CD4-positive, alpha-beta T cell treated with Interleukin-17A for 4 hours (primary cell): ENCODE results near the gene DYNLT1.
A peak's percentile ranks its signal among the peaks of the same experiment; 100 is the strongest.
"Not testable (repeated sequence)": the region's sequence is repeated elsewhere in the genome, so short reads cannot be mapped to it uniquely, and the experiment has no call there.

ENCODE experiments used
- DNase-seq: peaks from one replicate; pipeline ENCODE4 v3.0.0-alpha.2; 2020; ENCODE audit warnings: mixed read lengths

The DYNLT1 gene

GRCh38 chr6:158639056-158639455 lies 5.5 kb downstream of the DYNLT1 start:
- no peak for DNase-seq

DNA sequence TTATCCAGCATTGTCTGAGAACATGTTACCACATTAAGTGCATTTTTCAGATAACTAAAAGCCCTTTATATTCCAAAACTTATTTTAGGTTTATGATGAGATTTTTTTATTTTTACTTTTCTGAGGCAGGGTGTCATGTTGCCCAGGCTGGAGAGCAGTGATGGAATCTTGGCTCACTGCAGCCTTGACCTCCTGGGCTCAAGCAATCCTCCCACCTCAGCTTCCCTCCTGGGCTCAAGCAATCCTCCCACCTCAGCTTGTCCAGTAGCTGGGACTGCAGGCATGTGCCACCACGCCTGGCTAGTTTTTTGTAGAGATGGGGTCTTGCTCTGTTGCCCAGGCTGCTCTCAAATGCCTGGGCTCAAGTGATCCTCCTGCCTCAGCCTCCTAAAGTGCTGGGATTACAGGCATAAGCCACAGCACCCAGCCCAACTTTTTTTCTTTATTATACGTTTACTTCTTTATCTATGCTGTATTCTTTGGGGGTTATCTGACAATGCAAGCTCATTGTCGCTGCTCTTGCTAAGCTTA lies 6.2 kb downstream of the DYNLT1 start:
- DNase-seq = no peak

GRCh38 chr6:158636778-158637177 lies 7.8 kb downstream of the DYNLT1 start:
- DNase-seq = no peak

- no peak for DNase-seq
Observed at GRCh38 chr6:158635427-158636073, 9.0 kb downstream of the DYNLT1 start.

- no peak for DNase-seq
Observed at GRCh38 chr6:158634695-158635426, 9.7 kb downstream of the DYNLT1 start.

GRCh38 chr6:158633127-158633526 lies 11.4 kb downstream of the DYNLT1 start:
- DNase-seq = no peak

DNA sequence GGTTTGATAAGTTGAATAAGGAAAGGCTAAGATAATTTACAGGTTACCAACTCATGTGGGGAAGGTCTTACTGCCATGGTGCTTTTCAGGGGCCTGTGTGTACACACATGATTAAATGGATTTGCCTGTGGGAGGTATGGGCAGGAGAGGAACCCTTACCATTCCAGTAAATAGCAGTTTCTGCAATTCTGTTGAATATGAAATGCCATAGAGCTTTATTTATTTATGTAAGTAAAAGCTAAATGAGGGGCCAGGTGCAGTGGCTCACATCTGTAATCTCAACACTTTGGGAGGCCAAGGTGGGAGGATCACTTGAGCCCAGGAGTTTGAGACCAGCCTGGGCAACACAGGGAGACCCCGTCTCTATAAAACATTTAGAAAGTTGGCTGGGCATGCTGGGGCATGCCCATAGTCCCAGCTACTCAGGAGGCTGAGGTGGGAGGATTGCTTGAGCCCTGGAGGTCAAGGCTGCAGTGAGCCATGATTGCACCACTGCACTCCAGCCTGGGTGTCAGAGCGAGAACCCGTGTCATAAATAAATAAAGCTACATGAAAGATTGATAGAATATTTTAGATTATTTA lies 11.9 kb downstream of the DYNLT1 start:
- not testable (repeated sequence) for DNase-seq

DNA sequence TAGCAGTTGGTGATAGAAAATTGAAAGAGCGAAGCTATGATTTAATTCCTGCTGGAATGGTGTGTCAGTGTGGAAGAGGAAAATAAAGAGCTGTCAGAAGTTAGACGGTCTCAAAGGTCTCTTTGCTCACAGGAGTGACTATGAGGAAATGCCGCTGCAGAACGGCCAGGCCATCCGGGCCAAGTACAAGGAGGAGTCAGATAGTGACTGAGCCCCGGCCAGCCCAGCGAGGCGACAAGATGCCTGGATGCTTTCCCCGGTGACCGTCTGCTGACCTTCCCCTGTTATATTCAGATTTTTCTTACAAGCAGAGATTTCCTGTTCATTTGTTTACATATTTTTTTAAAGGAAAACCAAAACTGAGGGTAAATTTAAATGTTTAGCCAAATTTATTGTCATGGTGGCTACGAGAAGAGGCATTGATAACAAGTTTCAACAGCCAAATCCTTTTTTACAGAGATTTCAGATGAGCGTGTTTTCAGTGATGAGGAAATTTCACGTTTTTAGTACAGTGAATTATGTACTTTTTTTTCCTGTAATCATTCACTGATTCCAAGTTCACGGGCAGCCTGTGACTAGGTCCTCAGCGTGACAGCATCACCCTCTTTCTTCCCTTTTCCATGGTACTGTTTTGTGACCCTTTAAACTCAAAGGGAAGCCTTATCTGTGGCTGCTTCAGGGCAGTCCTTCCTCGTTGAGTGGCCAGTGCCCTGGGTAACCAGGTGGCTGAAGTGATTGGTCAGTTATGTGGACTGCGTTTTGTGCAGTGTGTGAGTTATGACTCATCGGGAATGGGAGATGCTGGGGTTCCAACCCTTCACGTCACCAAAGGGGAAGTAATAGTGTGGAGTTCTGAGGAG lies 12.6 kb downstream of the DYNLT1 start:
- DNase-seq = no peak

DNA sequence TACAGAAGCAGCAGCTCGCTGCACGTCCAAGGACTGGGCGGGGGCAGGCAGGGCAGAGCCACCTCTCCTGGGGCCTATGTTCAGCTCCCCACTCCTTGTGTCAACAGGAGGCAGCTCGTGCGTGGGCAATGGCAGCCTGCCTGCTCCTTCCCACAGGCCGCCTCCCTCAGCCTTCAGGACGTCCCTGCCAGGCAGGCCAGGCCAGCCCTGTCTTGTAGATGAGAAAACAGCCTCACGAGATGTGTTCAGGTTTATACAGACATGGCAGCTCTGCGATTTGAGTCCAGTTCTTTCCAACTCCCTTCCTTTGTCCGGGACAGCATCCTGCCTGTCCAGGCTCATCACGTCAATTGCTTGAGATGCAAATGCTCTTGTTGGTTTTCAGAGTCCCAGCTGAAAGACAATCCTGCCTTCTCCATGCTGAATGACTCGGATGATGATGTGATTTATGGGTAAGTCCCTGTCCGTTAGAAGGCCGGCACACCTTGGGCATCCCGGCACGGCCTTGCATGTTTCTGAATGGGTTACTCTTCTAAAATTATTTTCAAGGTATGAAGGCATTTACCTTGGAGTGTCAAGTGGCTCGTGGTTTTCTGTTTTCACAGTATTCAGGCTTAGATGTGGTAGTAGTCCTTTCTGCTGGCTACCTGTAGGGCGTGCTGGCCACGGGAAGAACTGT lies 13.5 kb downstream of the DYNLT1 start:
- no peak for DNase-seq

GRCh38 chr6:158629367-158630221 lies 14.9 kb downstream of the DYNLT1 start:
- DNase-seq = peak; percentile 67

DNA sequence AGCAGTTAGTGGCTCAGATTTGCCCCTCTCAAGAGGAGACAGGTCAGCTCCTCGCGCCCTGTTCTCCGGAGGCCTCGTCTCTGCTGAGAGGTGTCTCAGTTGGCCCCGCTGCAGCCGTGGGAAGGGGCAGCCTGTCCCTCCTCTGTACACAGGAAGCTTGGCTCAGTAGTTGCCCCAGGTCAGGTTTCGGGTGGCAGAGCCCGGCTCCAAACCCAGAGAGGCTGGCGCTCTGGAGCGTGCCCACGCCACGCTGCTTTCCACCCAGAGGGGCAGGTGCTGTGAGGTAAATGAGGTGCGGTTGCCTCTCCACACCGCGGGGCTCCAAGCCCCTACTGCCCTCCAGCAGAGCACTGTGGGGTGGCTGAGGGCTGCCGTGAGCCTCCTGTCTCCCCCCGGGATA lies 16.0 kb downstream of the DYNLT1 start:
- no peak for DNase-seq

DNA sequence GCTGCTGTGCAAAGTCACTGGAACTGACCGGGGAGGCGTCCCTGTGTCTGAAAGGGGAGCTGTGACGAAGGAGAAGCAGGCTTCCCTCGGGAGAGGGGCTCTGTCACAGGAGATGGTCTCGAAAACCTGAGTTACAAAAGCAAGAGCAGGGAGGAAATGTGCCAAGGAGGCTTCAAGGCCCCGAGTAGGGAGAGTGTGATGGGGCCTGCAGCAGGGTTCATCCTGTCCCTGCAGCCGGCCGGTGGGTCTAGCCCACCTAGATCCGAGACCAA lies 16.7 kb downstream of the DYNLT1 start:
- DNase-seq = no peak

DNA sequence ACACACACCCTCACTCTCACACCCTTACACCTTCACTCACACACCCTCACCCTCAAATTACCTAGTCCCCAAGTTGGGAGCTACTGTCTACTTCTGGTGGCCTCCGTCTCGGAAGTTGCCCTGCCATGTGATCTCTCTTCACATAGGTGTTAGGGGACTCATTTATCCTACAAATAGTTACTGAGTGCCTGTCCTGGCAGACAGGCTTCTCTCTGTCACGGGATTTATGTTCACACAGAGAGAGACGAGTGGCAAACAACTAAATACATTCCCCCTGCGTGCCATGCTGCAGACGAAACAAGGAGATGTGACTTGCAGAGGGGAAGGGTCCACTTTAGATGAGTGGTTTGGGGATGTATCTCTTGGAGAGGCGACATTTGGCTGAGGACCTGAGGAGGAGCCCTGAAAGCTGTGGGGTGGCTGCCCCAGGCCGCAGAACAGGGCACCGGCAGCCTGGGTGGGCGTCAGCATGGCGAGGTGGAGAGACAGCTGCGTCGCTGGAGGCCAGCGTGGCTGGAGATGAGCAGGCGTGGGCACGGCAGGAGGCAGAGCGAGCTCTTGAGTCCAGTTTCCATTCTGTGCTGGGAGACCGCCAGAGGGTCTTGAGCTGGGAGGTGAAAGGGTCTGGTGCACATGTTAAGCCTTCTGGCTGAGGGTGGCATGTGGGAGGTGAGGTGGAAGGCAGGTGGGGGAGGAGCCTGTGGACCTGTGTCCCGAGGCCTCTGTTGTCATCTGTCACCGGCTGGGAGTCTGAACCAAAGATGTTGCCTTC lies 17.2 kb downstream of the DYNLT1 start:
- no peak for DNase-seq

- no peak for DNase-seq
Observed at GRCh38 chr6:158626360-158627167, 18.0 kb downstream of the DYNLT1 start.

DNA sequence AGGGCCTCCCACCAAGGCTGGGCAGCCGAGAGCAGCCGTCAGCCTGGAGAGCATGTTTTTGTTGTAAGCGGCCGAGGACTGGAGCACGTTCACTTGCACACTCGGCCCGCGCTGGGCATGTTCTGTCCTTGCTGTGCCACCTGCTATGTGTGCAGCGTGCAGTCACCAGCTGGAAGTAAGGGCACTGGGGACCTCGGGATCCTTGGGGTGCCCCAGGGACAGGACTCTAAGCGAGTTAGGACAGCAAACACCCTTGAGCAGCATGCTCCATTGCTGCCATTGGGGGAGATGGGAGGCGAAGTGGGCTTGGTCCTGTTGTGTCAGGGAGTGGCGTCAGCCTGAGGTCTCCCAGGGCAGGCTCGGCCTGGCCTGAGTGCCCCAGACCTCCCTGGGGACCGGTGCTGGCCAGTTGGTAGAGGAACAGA lies 18.6 kb downstream of the DYNLT1 start:
- DNase-seq = no peak

DNA sequence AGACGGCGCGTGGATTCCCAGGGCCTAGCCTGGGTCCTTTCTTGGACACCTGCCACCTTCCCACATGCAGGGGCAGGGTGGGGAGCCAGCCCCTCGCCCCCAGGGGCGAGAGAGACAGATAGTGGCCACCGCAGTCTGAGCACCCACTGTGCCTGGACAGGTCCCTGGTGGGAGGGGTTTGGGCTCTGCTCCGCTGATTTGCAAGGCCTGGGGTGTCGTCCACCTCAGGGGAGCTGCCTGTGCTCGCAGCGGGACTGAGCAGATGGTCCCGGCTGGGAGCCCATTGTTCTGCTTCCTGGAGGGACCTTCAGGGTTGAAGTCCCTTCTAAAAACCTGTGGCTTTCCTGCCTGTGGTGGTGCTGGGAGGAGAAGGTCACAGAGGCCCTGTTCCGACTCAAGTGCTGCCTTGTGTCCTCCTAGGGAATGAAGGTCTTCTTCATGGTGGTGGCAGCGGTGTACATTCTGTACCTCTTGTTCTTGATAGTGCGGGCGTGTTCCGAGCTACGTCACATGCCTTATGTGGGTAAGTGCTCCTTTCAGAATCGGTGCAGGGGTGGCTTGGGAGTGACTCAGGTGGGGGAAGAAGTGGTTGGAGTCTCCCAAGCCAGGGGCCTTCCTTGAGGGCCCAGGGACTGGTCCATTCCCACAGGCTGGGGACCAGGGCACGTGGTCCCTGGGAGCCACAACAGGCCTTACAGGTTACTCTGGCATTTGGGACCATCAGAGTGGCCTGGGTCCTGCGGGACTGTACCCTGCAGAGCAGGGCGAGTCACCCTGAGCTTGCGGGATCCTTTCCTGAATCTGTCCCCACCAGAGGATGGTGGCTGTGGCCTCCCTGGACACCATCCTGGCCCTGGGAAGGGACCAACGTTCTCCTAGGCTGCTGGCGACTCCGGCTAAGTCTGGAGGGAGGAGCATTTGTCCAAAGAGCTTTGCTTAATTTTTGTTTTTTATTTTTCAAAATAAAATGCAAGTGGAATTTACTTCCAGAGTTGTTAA lies 19.6 kb downstream of the DYNLT1 start:
- DNase-seq = no peak

- no peak for DNase-seq
Observed at GRCh38 chr6:158622545-158623190, 21.9 kb downstream of the DYNLT1 start.
